HepG2 (cell line): ENCODE results near the gene TBX10. TPM values are rescaled to one million over a fixed set of nuclear protein-coding genes. Genes with fewer than 3 reads are reported as not detected.

ENCODE experiments used
- ATAC-seq: fragments of 200-7000 bp; cut with Tn5 transposase; 3 replicates; pipeline ENCODE4 v1.9.1; 2020; ENCODE audit warnings: mild to moderate bottlenecking, moderate library complexity
- BruUV-seq: library from RNA; stranded (reverse); fragments of 400-500 nt; replicated peaks from 2 replicates; lab custom pipeline; 2021; lab: Mats Ljungman, UMichigan
- CTCF ChIA-PET: fragments of 300-600 bp; formaldehyde crosslinking; extraction: SDS; loops from one replicate; lab custom pipeline; 2021; ENCODE audit warnings: low total read pairs, inconsistent platforms, low intra/inter-chr PET ratio; lab: Yijun Ruan, JAX
- POLR2A ChIA-PET: fragments of 350-600 bp; sonication (Branson Sonifier 250); formaldehyde crosslinking; loops from one replicate; lab custom pipeline; 2020; ENCODE audit warnings: antibody characterized with exemption, inconsistent platforms; lab: Yijun Ruan, JAX
- DNase-seq: peaks from one replicate; pipeline ENCODE4 v3.0.0-alpha.2; 2015; ENCODE audit warnings: low spot score
- FAIRE-seq: peaks from 3 replicates; lab custom pipeline; 2011; peaks lifted over from hg19 to GRCh38; lab: Jason Lieb, UNC
- H2AFZ ChIP-seq: one replicate; pipeline ENCODE4 v1.6.1; 2011; ENCODE audit warnings: low read length, inconsistent platforms
- H3K27ac ChIP-seq: fragments of 300-600 bp; 3 replicates; pipeline ENCODE4 v1.8.0; 2011; ENCODE audit warnings: mixed run types, mild to moderate bottlenecking, mixed read lengths, low read length, inconsistent platforms; ENCODE audit not compliant: insufficient read depth; ENCODE audit errors: extremely low read length
- H3K27me3 ChIP-seq, 2 experiments: fragments of 200-600 bp in 1 of 2; 2 replicates in 1 of 2; 3 replicates in 1 of 2; pipeline versions ENCODE4 v1.6.0 to v1.8.0; 2011; ENCODE audit warnings: low read length in 2 of 2, mild to moderate bottlenecking in 2 of 2, moderate library complexity in 2 of 2, inconsistent platforms in 1 of 2; ENCODE audit not compliant: insufficient read depth in 2 of 2, control insufficient read depth in 1 of 2
- H3K36me3 ChIP-seq, 2 experiments: fragments of 200-600 bp in 1 of 2; replicated peaks in 1 of 2; 2 replicates in 1 of 2; 3 replicates in 1 of 2; pipeline versions ENCODE4 v1.5.1 to v1.8.0; 2011; ENCODE audit warnings: low read length in 2 of 2, inconsistent platforms in 1 of 2; ENCODE audit not compliant: insufficient read depth in 2 of 2, control insufficient read depth in 1 of 2
- H3K4me1 ChIP-seq: 2 replicates; pipeline ENCODE4 v1.5.1; 2012; ENCODE audit warnings: low read length, inconsistent platforms; ENCODE audit not compliant: insufficient read depth
- H3K4me2 ChIP-seq: 2 replicates; pipeline ENCODE4 v1.6.0; 2011; ENCODE audit warnings: low read depth, low read length, inconsistent platforms
- H3K4me3 ChIP-seq, 3 experiments: fragments of 200-600 bp in 1 of 3; sonication (generic), shearing (Covaris generic) in 1 of 3; replicated peaks in 1 of 3; 2 replicates each; pipeline ENCODE4 v1.5.1; 2011 to 2016; ENCODE audit warnings: low read length in 3 of 3, inconsistent platforms in 2 of 3, low read depth in 2 of 3, mild to moderate bottlenecking in 2 of 3, control low read depth in 1 of 3, mixed read lengths in 1 of 3; ENCODE audit not compliant: insufficient read depth in 1 of 3
- H3K79me2 ChIP-seq: one replicate; pipeline ENCODE4 v1.6.1; 2011; ENCODE audit warnings: low read length, inconsistent platforms; ENCODE audit not compliant: insufficient read depth
- H3K9ac ChIP-seq: 2 replicates; pipeline ENCODE4 v1.6.0; 2011; ENCODE audit warnings: mild to moderate bottlenecking, low read depth, low read length, inconsistent platforms; ENCODE audit not compliant: insufficient read depth
- H3K9me3 ChIP-seq: 2 replicates; pipeline ENCODE4 v1.5.1; 2012; ENCODE audit warnings: mild to moderate bottlenecking, low read length
- H4K20me1 ChIP-seq: 2 replicates; pipeline ENCODE4 v1.6.0; 2011; ENCODE audit warnings: inconsistent platforms, mild to moderate bottlenecking, low read length, moderate library complexity; ENCODE audit not compliant: insufficient read depth
- CBX2 ChIP-seq, 2 experiments: fragments of 200-600 bp in 1 of 2; sonication (generic); formaldehyde crosslinking in 1 of 2; IDR thresholded peaks; 2 replicates each; pipeline versions ENCODE4 v1.7.0 to v1.8.1; 2018 to 2022; ENCODE audit warnings: low read depth in 2 of 2, low read length in 1 of 2, mild to moderate bottlenecking in 1 of 2, missing genetic modification reagents in 1 of 2
- MTF1 ChIP-seq: sonication (generic); formaldehyde crosslinking; IDR thresholded peaks from 2 replicates; pipeline ENCODE4 v1.5.0; 2020; ENCODE audit warnings: missing genetic modification reagents
- PCBP1 ChIP-seq: fragments of 200-400 bp; formaldehyde crosslinking; IDR thresholded peaks from 2 replicates; pipeline ENCODE4 v1.6.1; 2017; ENCODE audit warnings: mild to moderate bottlenecking, low read depth, low read length, borderline replicate concordance
- PHF20 ChIP-seq: sonication (generic); formaldehyde crosslinking; IDR thresholded peaks from 2 replicates; pipeline ENCODE4 v1.5.0; 2020; ENCODE audit warnings: mild to moderate bottlenecking, missing genetic modification reagents
- ZNF17 ChIP-seq: sonication (generic); formaldehyde crosslinking; IDR thresholded peaks from 2 replicates; pipeline ENCODE4 v1.5.0; 2020; ENCODE audit warnings: mild to moderate bottlenecking, missing genetic modification reagents
- ZNF30 ChIP-seq: sonication (generic); formaldehyde crosslinking; IDR thresholded peaks from 2 replicates; pipeline ENCODE4 v1.5.0; 2020; ENCODE audit warnings: mild to moderate bottlenecking, missing genetic modification reagents
- ZNF556 ChIP-seq: sonication (generic); formaldehyde crosslinking; IDR thresholded peaks from 2 replicates; pipeline ENCODE4 v1.4.0; 2020; ENCODE audit warnings: mild to moderate bottlenecking, missing genetic modification reagents, borderline replicate concordance
- ZSCAN12 ChIP-seq: sonication (generic); formaldehyde crosslinking; IDR thresholded peaks from 2 replicates; pipeline ENCODE4 v1.9.0; 2021; ENCODE audit warnings: mild to moderate bottlenecking, missing genetic modification reagents
- ZSCAN20 ChIP-seq: sonication (generic); formaldehyde crosslinking; IDR thresholded peaks from 2 replicates; pipeline ENCODE4 v1.4.0; 2020; ENCODE audit warnings: missing genetic modification reagents, mild to moderate bottlenecking, borderline replicate concordance
- WGBS: methylation state at CpG from one replicate; pipeline ENCODE4 v1.1.6; 2017; ENCODE audit warnings: low lambda C conversion rate; 5-methylcytosine and 5-hydroxymethylcytosine counted together
- in situ Hi-C: cut with HindIII; loops from 2 replicates; pipeline ENCODE4 v1.10.0; 2017; ENCODE audit warnings: low pct_unique_long_range_greater_than_20kb; ENCODE audit not compliant: extremely low pct_ligation_motif_present
- intact Hi-C: fragments of 100-400 bp; cut with micrococcal nuclease; formaldehyde crosslinking; loops from one replicate; pipeline ENCODE4 v1.10.0; 2022; ENCODE audit not compliant: unreplicated experiment
- polyA plus RNA-seq, 8 experiments: library from polyadenylated mRNA; depleted of rRNA in 3 of 8; stranded (reverse) in 7 of 8; unstranded in 1 of 8; fragments of >200 nt; fragmentation: Illumina TruSeq in 4 of 8; extraction: Trizol in 4 of 8; gene quantifications; 2 replicates each; pipeline versions ENCODE4 v1.2.1 to v1.2.3, GENCODE V29; 2011 to 2016; ENCODE audit warnings: low read depth in 4 of 8, missing spikeins in 1 of 8, mixed read lengths in 1 of 8; ENCODE audit not compliant: insufficient read depth in 1 of 8
- total RNA-seq, 5 experiments: library from RNA; depleted of rRNA; stranded (reverse); fragments of >200 nt; fragmentation: Illumina TruSeq; extraction: Trizol; gene quantifications; 2 replicates each; pipeline ENCODE4 v1.2.3, GENCODE V29; 2016; ENCODE audit warnings: low read depth in 1 of 5

TBX10 gene
- total and polyA plus RNA-seq, 2 of the 13 experiments (the other 11 are each of a cell fraction or from before 2014, with no cell fraction given): 0.27 to 1.7 TPM

- H2AFZ ChIP-seq: no peak overlapping the region
- no peak overlapping the region for H3K27ac ChIP-seq
- no peak overlapping the region for H3K4me2 ChIP-seq
- ChIA-PET CTCF (no interaction called here), POLR2A (no interaction called here)
- WGBS: 78% methylated on average over 23 of the region's 33 CpGs
- ATAC-seq: no peak
- BruUV-seq: no TSS peak
- H3K9ac ChIP-seq: no peak overlapping the region
- no peak for DNase-seq
- TF ChIP-seq PCBP1 (0 out of 2 replicates have a peak, but pooled peaks have one; percentile 28), MTF1 (CRISPR knock-in tag) (no peak)
- H3K36me3 ChIP-seq: no peaks in the 10 kb centered on the region
- no peaks in the 10 kb centered on the region for H3K79me2 ChIP-seq
- intact Hi-C loops: no loop called here
- peaks cover 0 to 5% of the 10 kb centered on the region in 2 experiments; a peak in 1 of 5 replicates for H3K27me3 ChIP-seq
- no peaks in the 10 kb centered on the region for H4K20me1 ChIP-seq
- no peak overlapping the region for H3K4me3 ChIP-seq
- no peaks in the 10 kb centered on the region for H3K9me3 ChIP-seq
- no peak for FAIRE-seq
- peaks cover 35% of the 10 kb centered on the region for H3K4me1 ChIP-seq
- in situ Hi-C loops: no loop called here
These were observed 55.2 kb downstream of the TBX10 start for GRCh38 chr11:67584205-67584880.

DNA sequence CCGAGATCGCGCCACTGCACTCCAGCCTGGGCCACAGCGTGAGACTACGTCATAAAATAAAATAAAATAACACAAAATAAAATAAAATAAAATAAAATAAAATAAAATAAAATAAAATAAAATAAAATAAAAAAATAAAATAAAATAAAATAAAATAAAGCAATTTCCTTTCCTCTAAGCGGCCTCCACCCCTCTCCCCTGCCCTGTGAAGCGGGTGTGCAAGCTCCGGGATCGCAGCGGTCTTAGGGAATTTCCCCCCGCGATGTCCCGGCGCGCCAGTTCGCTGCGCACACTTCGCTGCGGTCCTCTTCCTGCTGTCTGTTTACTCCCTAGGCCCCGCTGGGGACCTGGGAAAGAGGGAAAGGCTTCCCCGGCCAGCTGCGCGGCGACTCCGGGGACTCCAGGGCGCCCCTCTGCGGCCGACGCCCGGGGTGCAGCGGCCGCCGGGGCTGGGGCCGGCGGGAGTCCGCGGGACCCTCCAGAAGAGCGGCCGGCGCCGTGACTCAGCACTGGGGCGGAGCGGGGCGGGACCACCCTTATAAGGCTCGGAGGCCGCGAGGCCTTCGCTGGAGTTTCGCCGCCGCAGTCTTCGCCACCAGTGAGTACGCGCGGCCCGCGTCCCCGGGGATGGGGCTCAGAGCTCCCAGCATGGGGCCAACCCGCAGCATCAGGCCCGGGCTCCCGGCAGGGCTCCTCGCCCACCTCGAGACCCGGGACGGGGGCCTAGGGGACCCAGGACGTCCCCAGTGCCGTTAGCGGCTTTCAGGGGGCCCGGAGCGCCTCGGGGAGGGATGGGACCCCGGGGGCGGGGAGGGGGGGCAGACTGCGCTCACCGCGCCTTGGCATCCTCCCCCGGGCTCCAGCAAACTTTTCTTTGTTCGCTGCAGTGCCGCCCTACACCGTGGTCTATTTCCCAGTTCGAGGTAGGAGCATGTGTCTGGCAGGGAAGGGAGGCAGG lies 56.0 kb downstream of the TBX10 start, which contains the start of gene GSTP1:
TSS of gene GSTP1 (plus strand) at position 566 of the 958 bp plus-strand sequence. CDS start at position 598, 32 bp downstream.
- ATAC-seq: no peak
- Histone ChIP-seq H3K4me3 (no peak within 1 kb of the TSS), H2AFZ (no peak within 1 kb of the TSS), H3K9ac (no peak within 1 kb of the TSS; the same call in 1 of the 2 replicates), H3K4me2 (no peak within 1 kb of the TSS), H3K27me3 (peaks cover 0 to 5% of the 10 kb centered on the region in 2 experiments; a peak in 1 of 5 replicates), H3K36me3 (no peaks in the 10 kb centered on the region), H3K27ac (no peak within 1 kb of the TSS), H3K9me3 (no peaks in the 10 kb centered on the region), H3K79me2 (no peaks in the 10 kb centered on the region), H3K4me1 (peaks cover 44% of the 10 kb centered on the region), H4K20me1 (no peaks in the 10 kb centered on the region)
- 92% methylated on average over 54 of the region's 81 CpGs for WGBS
- TF ChIP-seq PHF20 (no peak), CBX2 (IDR thresholded peaks at IDR 0.05; ENCODE audit: low read depth, low read length) (no peak), CBX2 (CRISPR knock-in tag; IDR thresholded peaks at IDR 0.05; ENCODE audit: low read depth) (no peak), ZNF17 (no peak), ZSCAN12 (CRISPR knock-in tag) (no peak), ZNF30 (CRISPR knock-in tag) (no peak), ZSCAN20 (CRISPR knock-in tag) (no peak), ZNF556 (CRISPR knock-in tag) (no peak)
- CTCF ChIA-PET: no interaction called here
- POLR2A ChIA-PET: no interaction called here
- intact Hi-C loops (no loop called here), in situ Hi-C loops (no loop called here)
- BruUV-seq: no TSS peak
- no peak for FAIRE-seq
- no peak for DNase-seq
